Measurements from ENCODE around the gene UNC13A.
A peak's percentile ranks its signal among the peaks of the same experiment; 100 is the strongest.

The UNC13A gene

GRCh38 chr19:17562097-17562496, 126.1 kb downstream of the UNC13A start:
- Histone ChIP-seq H3K9me3 (ENCODE audit: insufficient read depth, low read length, severe bottlenecking) (no peaks in the 10 kb centered on the region), H3K4me3 (ENCODE audit: low read depth in 1 of 2, low read length in 2 of 2) (no peak overlapping the region), H3K4me2 (ENCODE audit: insufficient read depth, low read length) (no peak overlapping the region), H3K36me3 (ENCODE audit: insufficient read depth, low read length) (peaks cover 76% of the 10 kb centered on the region), H4K20me1 (ENCODE audit: insufficient read depth, low read length) (peaks cover 14% of the 10 kb centered on the region; the same call in 1 of the 2 replicates), H3K4me1 (ENCODE audit: insufficient read depth, low read length) (peaks cover 9% of the 10 kb centered on the region; the same call in 1 of the 2 replicates), H3K79me2 (ENCODE audit: insufficient read depth, low read length) (peaks cover 22% of the 10 kb centered on the region), H3K9ac (ENCODE audit: low read depth, low read length) (no peak overlapping the region), H2AFZ (ENCODE audit: low read depth, low read length) (no peak overlapping the region), H3K27me3 (ENCODE audit: insufficient read depth, low read length, poor library complexity) (no peaks in the 10 kb centered on the region), H3K27ac (ENCODE audit: low read length) (no peak overlapping the region)
- ATAC-seq (ENCODE audit: insufficient read depth, low read depth), result no peak
- no peak for DNase-seq
- no peak for TF ChIP-seq CTCF (IDR thresholded peaks at IDR 0.05; ENCODE audit: borderline replicate concordance, extremely low read depth, low read length, poor library complexity, severe bottlenecking)

- H3K36me3 ChIP-seq (ENCODE audit: insufficient read depth, low read length), result peaks cover 65% of the 10 kb centered on the region
- no peak overlapping the region for H3K4me2 ChIP-seq (ENCODE audit: insufficient read depth, low read length)
- peaks cover 38% of the 10 kb centered on the region for H3K79me2 ChIP-seq (ENCODE audit: insufficient read depth, low read length)
- no peak overlapping the region for H3K4me3 ChIP-seq (ENCODE audit: low read depth in 1 of 2, low read length in 2 of 2)
- H3K27ac ChIP-seq (ENCODE audit: low read length), result no peak overlapping the region
- peaks cover 22% of the 10 kb centered on the region for H3K4me1 ChIP-seq (ENCODE audit: insufficient read depth, low read length)
- no peak overlapping the region for H3K9ac ChIP-seq (ENCODE audit: low read depth, low read length)
- H3K9me3 ChIP-seq (ENCODE audit: insufficient read depth, low read length, severe bottlenecking), result no peaks in the 10 kb centered on the region
- H3K27me3 ChIP-seq (ENCODE audit: insufficient read depth, low read length, poor library complexity), result no peaks in the 10 kb centered on the region
- H2AFZ ChIP-seq (ENCODE audit: low read depth, low read length), result no peak overlapping the region
- TF ChIP-seq CTCF (IDR thresholded peaks at IDR 0.05; ENCODE audit: borderline replicate concordance, extremely low read depth, low read length, poor library complexity, severe bottlenecking) (no peak), EZH2 (IDR thresholded peaks at IDR 0.05; ENCODE audit: borderline replicate concordance, low read depth, low read length, severe bottlenecking) (no peak)
- H4K20me1 ChIP-seq (ENCODE audit: insufficient read depth, low read length), result peaks cover 16% of the 10 kb centered on the region; the same call in 1 of the 2 replicates
- ATAC-seq (ENCODE audit: insufficient read depth, low read depth) (no peak), DNase-seq (no peak)
Measured at GRCh38 chr19:17560205-17560595, 128.0 kb downstream of the UNC13A start.

GRCh38 chr19:17557466-17557865, 130.7 kb downstream of the UNC13A start:
- Histone ChIP-seq H2AFZ (ENCODE audit: low read depth, low read length) (no peak overlapping the region), H4K20me1 (ENCODE audit: insufficient read depth, low read length) (peaks cover 12% of the 10 kb centered on the region; the same call in 1 of the 2 replicates), H3K36me3 (ENCODE audit: insufficient read depth, low read length) (peaks cover 48% of the 10 kb centered on the region), H3K9me3 (ENCODE audit: insufficient read depth, low read length, severe bottlenecking) (no peaks in the 10 kb centered on the region), H3K79me2 (ENCODE audit: insufficient read depth, low read length) (peaks cover 38% of the 10 kb centered on the region), H3K27me3 (ENCODE audit: insufficient read depth, low read length, poor library complexity) (no peaks in the 10 kb centered on the region), H3K4me2 (ENCODE audit: insufficient read depth, low read length) (peak overlapping the region; percentile 89; the same call in 1 of the 2 replicates), H3K4me3 (ENCODE audit: low read depth in 1 of 2, low read length in 2 of 2) (no peak overlapping the region), H3K4me1 (ENCODE audit: insufficient read depth, low read length) (peaks cover 40% of the 10 kb centered on the region), H3K9ac (ENCODE audit: low read depth, low read length) (no peak overlapping the region), H3K27ac (ENCODE audit: low read length) (no peak overlapping the region)
- DNase-seq (no peak), ATAC-seq (ENCODE audit: insufficient read depth, low read depth) (no peak)
- TF ChIP-seq EZH2 (IDR thresholded peaks at IDR 0.05; ENCODE audit: borderline replicate concordance, low read depth, low read length, severe bottlenecking) (no peak), CTCF (IDR thresholded peaks at IDR 0.05; ENCODE audit: borderline replicate concordance, extremely low read depth, low read length, poor library complexity, severe bottlenecking) (no peak)

GRCh38 chr19:17556995-17557394, 131.2 kb downstream of the UNC13A start:
- Histone ChIP-seq H3K79me2 (ENCODE audit: insufficient read depth, low read length) (peaks cover 36% of the 10 kb centered on the region), H3K36me3 (ENCODE audit: insufficient read depth, low read length) (peaks cover 44% of the 10 kb centered on the region), H2AFZ (ENCODE audit: low read depth, low read length) (no peak overlapping the region), H3K9me3 (ENCODE audit: insufficient read depth, low read length, severe bottlenecking) (no peaks in the 10 kb centered on the region), H4K20me1 (ENCODE audit: insufficient read depth, low read length) (peaks cover 9% of the 10 kb centered on the region; the same call in 1 of the 2 replicates), H3K4me2 (ENCODE audit: insufficient read depth, low read length) (peak overlapping the region; percentile 89), H3K27me3 (ENCODE audit: insufficient read depth, low read length, poor library complexity) (no peaks in the 10 kb centered on the region), H3K4me3 (ENCODE audit: low read depth in 1 of 2, low read length in 2 of 2) (peak overlapping the region; percentile 100; a peak in 2 of 4 replicates), H3K27ac (ENCODE audit: low read length) (0 out of 2 replicates have a peak overlapping the region, but pooled peaks have one; percentile 3), H3K9ac (ENCODE audit: low read depth, low read length) (peak overlapping the region; percentile 98), H3K4me1 (ENCODE audit: insufficient read depth, low read length) (peaks cover 43% of the 10 kb centered on the region)
- TF ChIP-seq EZH2 (IDR thresholded peaks at IDR 0.05; ENCODE audit: borderline replicate concordance, low read depth, low read length, severe bottlenecking) (no peak), CTCF (IDR thresholded peaks at IDR 0.05; ENCODE audit: borderline replicate concordance, extremely low read depth, low read length, poor library complexity, severe bottlenecking) (no peak)
- ATAC-seq (ENCODE audit: insufficient read depth, low read depth), result no peak
- no peak for DNase-seq
